HS-5 (cell line): ENCODE data around the gene TMEM135.
"Not testable (repeated sequence)": the region's sequence is repeated elsewhere in the genome, so short reads cannot be mapped to it uniquely, and the experiment has no call there.

ENCODE experiments used
- DNase-seq: peaks from one replicate; pipeline ENCODE4 v3.0.0-alpha.2; 2012; ENCODE audit warnings: low read depth

The TMEM135 gene

DNA sequence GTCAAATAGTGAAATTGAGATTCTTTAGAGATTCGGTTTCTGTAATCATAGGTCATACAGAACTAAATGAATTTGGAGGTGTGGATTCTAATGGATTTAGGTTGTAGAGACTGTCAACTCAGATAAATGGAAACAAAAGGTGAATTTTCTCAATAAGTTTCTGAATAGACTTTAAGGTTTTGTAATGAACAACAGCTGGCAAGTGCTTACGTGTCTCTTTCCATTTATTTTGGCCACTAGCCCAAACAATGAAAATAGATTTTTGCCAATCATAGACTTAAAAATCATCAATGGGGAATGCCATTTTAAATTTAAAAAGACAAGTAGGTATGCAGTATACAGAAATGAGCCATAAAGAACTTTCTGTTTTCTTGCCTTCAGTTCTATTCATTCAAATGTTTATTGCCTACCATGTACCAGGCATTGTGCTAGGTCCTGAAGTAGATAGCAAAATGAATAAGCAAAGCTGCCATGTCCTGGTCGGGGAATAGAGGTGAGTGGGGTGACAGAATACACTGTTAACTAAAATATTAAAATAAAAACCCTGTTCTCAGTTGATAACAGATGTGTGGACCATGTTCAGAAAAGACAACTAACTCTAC is 16.9 kb upstream of the TMEM135 start:
- no peak for DNase-seq

DNA sequence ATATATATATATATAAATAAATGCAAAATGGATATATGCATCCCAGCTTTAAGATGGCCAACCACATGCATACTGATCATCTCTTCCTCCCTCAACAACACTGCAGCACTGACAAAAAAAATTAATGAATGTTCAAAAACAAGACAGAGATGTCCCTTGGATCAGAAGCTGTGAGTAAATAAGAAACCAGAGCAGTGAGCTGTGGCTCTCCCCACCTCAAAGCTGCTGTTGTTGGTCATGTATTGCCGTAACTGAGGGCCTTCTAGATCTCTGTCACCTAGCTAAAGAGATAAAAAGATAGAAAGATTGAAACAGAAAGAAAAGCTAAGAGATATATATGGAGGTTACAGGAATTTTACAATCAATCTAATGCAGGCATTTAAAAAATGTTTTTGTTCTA is 15.5 kb upstream of the TMEM135 start:
- no peak for DNase-seq

DNA sequence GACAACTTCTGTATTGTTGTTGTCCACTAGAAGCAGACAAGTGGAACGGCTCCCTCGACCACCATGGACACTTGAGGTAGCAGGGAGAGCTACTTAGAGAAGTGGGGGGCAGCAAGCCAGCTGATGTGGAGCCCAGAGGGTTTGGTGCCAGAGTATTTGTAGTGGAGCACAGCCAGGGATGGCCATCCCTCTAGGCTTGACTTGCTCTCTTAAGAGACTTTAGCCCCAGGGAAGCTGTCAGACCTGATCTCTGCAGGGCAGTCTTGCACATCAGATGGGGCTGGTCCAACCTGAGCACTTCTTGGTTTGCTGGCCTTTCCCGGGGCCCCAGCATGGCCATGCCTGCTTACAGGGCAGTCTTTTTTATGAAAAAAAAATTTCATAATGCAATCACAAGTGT is 15.0 kb upstream of the TMEM135 start:
- DNase-seq: no peak

DNA sequence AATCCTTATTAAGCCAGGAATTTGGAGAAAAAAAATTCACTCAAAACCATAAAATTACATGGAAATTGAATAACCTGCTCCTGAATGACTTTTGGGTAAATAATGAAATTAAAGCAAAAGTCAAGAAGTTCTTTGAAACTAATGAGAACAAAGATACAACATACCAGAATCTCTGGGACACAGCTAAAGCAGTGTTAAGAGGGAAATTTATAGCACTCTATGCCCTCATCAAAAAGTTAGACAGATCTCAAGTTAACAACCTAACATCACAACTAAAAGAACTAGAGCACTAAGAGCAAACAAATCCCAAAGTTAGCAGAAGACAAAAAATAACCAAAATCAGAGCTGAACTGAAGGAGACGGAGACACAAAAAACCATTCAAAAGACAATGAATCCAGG is 11.3 kb upstream of the TMEM135 start:
- not testable (repeated sequence) for DNase-seq

DNA sequence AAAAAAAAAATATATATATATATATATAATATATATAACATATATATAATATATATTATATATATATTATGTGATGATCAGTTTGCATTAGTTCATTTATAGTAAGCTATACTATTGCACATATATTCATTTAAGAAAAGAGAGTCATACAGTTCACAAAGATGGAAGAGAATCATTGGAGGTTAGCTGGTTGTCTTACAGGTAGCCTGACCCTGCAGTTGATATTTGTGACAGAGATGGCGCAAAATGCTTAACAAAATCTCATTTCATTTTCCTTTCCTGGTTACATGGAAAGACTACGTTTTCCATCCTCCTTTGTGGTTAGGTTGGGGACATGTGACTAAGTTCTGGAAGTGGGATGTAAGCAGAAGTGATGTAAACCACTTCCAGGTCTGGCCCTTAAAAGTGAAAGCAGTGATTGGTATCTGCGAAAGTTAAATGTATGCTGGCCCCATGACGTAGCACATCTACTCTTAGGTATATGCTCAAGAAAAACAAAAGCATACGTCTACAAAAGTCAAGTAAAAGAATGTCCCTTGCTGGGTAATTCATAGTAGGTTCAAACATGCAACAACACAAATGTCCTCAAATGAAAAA is 7.2 kb upstream of the TMEM135 start:
- DNase-seq: no peak

DNA sequence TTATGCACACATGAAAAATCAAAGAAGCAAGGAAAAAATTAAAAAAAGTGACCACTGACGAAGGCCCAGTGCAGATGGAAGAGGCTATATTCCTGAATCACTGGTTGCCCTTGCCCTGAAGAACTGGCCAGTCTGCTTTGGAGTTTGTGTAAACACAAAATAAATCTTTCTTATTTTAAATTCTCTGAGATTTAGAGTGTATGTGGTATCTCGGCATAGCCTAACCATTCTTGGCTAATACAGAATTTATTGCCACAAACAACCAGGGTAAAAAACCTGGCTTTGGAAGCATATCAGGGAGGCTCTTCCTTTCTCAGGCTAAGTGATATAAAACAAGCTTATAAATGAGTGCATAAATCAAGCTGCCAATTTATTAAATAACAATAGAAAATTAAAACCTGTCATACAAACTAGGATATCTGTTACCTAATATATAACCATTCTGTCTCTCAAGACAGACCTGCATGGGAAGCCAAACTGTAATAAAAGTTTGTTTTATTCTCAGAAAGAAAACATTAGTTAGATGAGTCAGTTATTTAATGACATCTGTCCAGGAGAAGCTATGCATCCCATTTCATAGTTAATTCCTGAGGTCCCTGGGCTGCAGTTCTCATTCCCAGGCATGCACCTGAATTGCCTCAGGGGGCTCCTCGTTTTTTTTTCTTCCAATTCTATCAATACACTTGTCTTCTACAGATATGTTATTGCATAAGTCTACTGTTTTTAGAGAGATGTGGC is 6.1 kb upstream of the TMEM135 start:
- no peak for DNase-seq

DNA sequence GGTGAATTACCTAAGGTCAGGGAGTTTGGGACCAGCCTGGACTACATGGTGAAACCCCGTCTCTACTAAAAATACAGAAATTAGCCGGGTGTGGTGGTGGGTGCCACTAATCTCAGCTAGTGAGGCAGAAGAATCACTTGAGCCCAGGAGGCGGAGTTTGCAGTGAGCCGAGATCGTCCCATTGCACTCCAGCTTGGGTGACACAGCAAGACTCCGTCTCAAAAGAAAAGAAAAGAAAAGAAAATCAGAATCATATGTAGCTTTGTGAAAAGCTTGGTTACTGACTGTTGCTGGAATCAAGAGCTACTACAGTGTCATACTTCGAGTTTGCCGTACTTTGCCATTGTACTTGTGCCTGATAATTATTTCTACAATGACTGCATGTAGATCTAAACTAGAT is 4.2 kb upstream of the TMEM135 start:
- DNase-seq: no peak

DNA sequence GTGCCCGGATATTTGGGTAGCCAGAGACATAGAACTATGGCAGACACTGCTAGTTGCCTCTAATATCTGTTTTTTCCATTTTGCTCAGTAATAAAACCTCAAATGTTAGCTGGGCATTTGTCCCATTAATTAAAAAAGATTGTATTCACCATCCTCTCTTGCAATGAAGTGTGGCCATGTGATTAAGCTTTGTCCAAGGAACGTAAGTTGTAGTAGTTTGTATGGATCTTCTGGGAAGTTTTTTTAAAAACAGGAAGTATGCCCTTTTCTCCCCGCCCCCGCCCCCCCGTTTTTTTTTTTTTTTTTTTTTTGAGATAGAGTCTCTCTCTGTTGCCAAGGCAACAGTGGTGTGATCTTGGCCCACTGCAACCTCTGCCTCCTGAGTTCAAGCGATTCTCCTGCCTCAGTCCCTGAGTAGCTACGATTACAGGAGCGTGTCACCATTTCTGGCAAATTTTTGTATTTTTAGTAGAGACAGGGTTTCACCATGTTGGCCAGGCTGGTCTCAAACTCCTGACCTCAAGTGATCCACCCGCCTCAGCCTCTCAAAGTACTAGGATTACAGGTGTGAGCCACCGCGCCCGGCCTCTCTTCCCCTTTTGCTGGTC is 1.7 kb upstream of the TMEM135 start:
- DNase-seq: no peak

DNA sequence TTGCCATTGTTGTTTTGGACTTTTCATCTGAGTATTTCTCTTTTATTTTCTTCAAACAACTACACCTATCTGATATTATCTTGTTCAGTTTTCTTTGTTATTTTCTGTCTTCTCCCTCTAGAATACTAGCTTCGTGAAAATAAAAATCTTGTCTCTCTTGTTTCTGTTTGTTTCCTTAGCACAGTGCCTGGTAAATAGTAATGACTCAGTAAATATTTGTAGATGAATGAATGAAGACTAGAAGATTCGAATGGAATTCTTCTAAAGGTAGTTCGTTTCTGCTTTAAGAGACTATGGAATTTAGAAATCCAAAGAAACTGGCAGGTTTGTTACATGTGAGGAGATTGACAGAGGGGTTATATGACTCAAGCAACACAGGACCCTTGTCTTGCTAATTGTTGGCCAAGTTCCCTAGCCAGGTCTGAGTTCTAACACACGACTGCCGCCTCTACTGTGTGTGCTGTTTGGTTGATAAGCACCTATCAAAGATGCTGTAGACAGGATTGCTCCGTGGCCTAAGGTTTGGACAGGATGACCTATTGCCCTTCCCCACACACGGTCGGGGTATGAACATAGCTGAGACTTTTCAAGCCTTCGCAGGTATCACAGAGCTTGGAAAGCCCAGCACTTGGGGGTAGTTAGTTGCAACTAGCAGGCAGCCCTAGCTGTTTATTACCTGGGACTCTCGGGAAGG is 831 bp upstream of the TMEM135 start:
- DNase-seq: no peak

DNA sequence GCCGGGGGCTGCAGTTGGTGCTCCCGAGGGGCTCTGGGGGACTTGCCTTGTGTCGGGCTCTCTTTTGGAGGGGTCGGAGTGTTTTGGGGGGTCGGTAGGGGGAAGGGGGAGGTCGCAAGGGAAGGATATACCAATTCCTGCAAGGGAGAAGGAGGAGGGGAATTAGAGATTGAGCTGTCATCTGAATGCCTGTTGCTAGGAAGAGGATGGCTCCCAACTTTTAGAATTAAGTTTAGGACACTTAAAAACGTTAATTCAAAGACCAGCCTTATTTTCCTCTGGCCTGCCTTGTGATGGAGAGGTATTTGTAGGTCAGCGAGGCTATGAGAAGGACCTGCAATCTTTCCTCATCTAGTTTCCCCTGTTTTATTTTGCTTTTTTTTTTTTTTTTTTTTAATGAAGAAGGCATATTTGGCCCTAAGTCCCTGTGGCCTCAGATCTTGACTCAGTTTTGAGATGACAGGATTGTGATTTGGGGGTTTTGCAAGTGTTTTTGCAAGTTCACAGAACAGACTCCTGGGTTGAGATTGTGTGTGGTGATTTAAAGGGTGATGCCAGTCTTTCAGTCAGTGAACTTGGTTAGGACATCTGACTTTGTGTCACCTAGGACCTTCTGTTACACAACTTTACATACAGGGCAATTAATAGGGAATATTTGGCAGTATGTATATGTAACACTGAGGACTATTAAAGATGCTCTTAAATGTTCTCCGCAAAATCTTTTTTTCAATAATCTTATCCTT is 672 bp downstream of the TMEM135 start:
- DNase-seq: no peak

DNA sequence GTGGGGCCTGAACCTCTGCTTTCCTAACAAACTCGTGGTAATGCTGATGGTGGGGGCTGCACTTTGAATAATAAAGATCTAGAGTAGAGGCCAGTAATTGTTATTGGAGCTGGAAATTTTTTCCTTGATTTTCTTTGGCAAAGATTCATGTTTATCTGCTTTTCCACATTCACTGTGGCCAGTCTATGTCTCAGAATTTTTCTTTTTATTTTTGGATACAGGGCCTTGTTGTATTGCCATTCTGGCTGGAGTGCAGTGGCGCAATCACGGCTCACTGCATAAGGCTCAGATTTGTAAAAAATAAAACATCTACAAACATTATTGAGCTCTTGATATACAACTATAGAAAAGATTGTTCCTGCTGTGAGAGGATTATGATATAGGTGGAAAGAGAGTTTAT is 1.6 kb downstream of the TMEM135 start:
- no peak for DNase-seq

DNA sequence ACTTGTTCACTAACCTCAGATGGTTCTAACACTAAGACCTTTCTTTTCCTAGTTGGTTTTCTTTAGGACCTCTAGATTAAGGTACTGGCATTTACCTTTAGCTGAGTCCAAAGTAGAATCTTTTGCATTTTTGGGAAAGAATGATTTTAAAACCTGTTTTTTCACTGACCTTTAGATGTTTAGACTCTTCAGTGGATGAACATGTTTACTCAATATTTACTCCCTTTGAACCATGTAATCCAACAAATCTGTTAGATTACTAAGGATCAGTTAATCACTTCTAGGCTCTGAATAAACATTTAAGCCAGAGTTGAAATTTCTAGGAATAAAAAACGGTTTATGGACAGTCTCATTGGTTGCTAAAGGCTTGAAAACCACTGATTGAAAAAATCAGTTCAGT is 6.2 kb downstream of the TMEM135 start:
- DNase-seq: no peak

DNA sequence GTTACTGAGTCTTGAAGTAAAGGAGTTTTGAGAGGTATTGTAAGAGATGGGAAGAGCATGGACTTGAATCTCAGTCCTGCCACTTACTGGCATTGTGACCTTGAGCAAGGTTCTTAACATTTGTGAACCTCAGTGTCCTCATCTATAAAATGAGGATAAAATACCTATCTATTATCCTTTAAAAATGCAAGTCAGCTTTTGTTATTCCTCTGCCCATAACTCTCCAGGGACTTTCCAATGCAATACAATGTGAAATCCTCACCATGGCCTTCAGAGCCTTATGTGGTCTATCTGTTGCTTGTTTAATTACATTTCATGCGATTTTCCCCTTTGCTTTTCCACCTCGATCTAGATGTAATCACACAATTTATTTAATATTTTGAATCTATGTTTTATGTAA is 9.1 kb downstream of the TMEM135 start:
- no peak for DNase-seq

DNA sequence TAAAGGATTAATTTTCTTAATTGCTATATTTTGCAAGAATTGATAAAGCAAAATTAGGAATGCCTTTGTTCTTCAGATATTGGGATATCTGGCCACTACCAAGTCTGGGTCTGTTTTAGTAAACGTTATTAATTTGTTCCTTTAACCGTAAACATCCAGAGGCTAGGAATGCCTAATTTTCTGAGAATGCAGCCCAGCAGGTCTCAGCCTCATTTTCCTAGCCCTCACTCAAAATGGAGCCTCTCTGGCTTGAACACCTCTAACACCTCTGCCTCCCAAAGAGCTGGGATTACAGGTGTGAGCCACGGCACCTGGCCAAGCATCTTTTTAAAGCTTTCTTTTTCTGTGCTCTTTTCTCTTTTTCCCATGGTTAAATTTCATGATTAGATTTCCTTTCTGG is 18.4 kb downstream of the TMEM135 start:
- no peak for DNase-seq

DNA sequence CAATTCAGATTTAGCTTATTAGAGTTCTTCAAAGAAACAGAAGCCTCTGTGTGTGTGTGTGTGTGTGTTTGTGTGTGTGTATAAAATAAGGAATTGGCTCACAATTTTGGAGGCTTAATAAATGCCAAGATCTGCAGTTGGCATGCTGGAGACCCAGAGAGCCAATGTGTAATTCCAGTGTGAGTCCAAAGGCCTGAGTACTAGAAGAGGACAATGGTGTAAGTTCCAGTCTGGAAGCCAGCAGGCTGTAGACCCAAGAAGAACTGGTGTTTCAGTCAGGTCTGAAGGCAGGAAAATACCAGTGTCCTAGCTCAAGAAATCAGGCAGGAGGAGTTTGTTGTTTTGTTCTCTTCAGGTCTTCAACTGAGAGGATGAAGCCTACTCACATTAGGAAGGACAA is 20.0 kb downstream of the TMEM135 start:
- DNase-seq: no peak

DNA sequence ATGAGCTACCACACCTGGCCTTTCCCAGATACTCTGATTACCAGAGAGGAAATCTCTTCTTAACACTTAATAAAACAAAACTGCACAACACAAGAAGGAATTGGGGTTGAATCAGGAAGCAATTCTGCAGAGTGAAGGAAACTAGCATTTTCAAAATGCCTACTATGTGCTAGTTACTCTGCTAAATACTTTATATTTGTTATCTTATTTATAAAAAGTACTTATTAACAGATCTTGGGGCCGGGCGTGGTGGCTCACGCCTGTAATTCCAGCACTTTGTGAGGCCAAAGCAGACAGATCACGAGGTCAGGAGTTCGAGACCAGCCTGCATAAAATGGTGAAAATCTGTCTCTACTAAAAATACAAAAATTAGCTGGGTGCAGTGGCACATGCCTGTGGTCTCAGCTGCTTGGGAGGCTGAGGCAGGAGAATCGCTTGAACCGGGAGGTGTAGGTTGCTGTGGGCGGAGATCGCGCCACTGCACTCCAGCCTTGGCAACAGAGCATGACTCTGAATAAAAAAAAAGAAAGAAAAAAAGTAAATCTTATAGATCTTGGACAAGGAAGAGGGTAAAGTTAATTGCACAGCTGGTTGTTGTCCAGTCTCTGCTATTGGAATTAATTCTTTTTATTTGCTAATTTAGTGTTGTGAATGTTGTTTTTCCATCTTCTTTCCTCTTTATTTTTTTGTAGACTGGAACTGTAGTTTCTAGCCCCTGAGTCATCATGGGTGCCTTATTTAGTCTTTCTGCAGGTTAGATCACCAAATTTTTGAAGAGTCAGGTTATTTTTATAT is 22.1 kb downstream of the TMEM135 start:
- no peak for DNase-seq

DNA sequence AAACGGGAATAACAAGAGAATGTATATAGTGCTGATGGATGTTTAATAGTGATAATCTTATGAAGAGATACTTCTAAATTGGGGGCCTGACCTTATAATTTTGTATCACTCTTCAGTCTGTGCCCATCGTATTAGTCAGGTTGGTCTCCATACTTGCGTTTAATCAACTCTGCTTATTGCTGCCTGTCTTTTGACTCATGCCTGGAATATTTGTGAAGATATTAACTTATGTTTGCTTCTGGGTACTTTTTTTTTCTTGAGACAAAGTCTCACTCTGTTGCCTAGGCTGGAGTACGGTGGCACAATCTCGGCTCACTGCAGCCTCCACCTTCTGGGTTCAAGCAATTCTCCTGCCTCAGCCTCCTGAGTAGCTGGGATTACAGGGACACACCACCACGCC is 24.0 kb downstream of the TMEM135 start:
- DNase-seq: no peak

DNA sequence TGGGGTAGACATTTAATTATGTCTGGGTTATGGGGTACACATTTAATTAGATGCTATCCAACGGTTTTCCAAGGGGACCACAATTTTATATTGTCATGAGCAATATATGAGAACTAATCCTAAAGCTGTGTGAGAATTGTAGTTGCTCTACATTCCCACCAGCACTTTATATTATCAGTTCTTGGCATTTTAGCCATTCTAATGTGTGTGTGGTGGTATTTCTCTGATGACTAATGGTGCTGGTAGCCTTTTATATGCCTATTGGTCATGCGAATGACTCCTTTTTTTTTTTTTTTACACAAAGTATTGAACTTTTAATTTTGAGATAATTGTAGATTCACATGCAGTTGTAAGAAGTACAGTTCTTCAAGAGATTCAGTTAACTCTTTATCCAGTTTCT is 26.2 kb downstream of the TMEM135 start:
- DNase-seq: no peak

DNA sequence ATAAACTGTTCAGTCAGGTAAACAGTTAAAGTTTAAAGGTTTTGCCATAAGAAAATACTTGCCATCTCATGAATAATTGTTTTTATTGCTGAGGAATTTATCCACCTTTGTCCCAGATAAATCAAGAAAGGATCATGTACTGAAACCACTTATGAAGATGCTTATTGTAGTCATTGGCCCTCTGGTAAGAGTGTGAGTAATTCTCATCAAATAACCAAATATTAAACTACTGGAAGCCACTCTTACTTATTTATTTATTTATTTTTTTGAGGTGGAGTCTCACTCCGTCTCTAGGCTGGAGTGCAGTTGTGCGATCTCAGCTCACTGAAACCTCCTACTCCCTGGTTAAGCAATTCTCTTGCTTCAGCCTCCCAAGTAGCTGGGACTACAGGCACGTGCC is 35.1 kb downstream of the TMEM135 start:
- no peak for DNase-seq

DNA sequence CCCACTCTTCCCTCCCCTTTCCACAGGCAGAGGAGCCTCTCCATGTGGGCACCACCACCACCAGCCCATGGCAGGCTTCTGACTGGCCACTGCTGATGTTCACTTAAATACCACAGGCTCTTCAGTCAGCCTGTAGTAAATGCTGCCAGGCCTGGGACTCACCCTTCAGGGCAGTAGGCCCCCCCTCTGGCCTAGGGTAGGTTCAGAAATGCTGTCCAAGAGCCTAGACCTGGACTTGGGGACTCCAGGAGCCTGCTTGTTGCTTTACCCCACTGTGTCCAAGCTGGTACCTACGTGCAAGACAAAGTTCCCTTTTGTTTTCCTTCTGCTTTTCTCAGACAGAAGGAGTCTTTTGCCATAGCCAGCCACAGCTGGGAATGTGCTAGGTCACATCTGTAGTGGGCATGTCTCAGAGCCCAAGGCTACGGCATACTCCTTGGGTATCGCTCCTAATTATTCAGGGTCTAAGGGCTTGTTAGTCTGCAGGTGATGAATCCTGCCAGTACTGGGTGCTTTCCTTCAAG is 38.6 kb downstream of the TMEM135 start:
- no peak for DNase-seq

DNA sequence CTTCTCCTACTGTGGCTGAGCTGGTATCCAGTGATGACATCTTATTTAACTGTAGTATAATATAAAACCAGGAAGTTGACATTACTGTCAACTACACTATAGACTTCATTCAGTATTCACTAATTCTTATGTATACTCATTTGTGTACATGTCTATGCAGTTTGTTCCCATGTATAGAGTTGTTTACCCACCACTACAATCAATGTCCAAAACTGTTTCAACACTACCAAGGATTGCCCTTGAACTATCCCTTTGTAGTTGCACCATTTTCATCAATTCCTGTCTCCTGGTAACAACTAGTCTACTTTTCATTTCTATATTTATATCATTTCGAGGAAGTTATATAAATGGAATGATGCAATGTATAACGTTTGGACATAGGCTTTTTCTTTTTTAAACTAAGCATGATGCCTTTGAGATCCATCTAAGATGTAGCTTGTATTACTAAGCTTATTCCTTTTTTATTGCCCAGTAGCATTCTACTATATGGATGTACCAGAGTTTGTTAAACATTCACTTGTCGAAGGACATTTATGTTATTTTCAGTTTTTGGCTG is 39.2 kb downstream of the TMEM135 start:
- no peak for DNase-seq
